ENCODE data around the gene MTHFD2L.
"Not testable (repeated sequence)": the region's sequence is repeated elsewhere in the genome, so short reads cannot be mapped to it uniquely, and the experiment has no call there.

MTHFD2L gene

GRCh38 chr4:74331252-74331651 lies 173.3 kb downstream of the MTHFD2L start:
- DNase-seq (ENCODE audit: low spot score): no peak

GRCh38 chr4:74331944-74332343 lies 174.0 kb downstream of the MTHFD2L start:
- TF ChIP-seq CTCF (IDR thresholded peaks at IDR 0.05; ENCODE audit: extremely low read depth, missing control alignments): no peak
- DNase-seq (ENCODE audit: low spot score): no peak

More at GRCh38 chr4:74331252-74331651, 173.3 kb downstream of the MTHFD2L start:
- TF ChIP-seq CTCF (IDR thresholded peaks at IDR 0.05; ENCODE audit: extremely low read depth, missing control alignments): no peak

GRCh38 chr4:74334636-74335035 lies 176.7 kb downstream of the MTHFD2L start:
- no peak for DNase-seq (ENCODE audit: low spot score)
- TF ChIP-seq CTCF (IDR thresholded peaks at IDR 0.05; ENCODE audit: extremely low read depth, missing control alignments): no peak

- TF ChIP-seq CTCF (IDR thresholded peaks at IDR 0.05; ENCODE audit: extremely low read depth, missing control alignments): no peak
- no peak for DNase-seq (ENCODE audit: low spot score)
Measured at GRCh38 chr4:74335341-74336021, 177.6 kb downstream of the MTHFD2L start.

- TF ChIP-seq CTCF (IDR thresholded peaks at IDR 0.05; ENCODE audit: extremely low read depth, missing control alignments): no peak
Measured at GRCh38 chr4:74338792-74339333, 180.9 kb downstream of the MTHFD2L start.

GRCh38 chr4:74339501-74339900 lies 181.6 kb downstream of the MTHFD2L start:
- no peak for DNase-seq (ENCODE audit: low spot score)
- no peak for TF ChIP-seq CTCF (IDR thresholded peaks at IDR 0.05; ENCODE audit: extremely low read depth, missing control alignments)

More at GRCh38 chr4:74338792-74339333, 180.9 kb downstream of the MTHFD2L start:
- no peak for DNase-seq (ENCODE audit: low spot score)

GRCh38 chr4:74340421-74340820 lies 182.5 kb downstream of the MTHFD2L start:
- DNase-seq (ENCODE audit: low spot score): not testable (repeated sequence)

- no peak for DNase-seq (ENCODE audit: low spot score)
- TF ChIP-seq CTCF (IDR thresholded peaks at IDR 0.05; ENCODE audit: extremely low read depth, missing control alignments): no peak
Measured at GRCh38 chr4:74344031-74344430, 186.1 kb downstream of the MTHFD2L start.

All from GM20000 (cell line).